Measurements from ENCODE around the gene SCAMP2. TPM values are rescaled to one million over a fixed set of nuclear protein-coding genes. Genes with fewer than 3 reads are reported as not detected.
A peak's percentile ranks its signal among the peaks of the same experiment; 100 is the strongest.
"Not testable (repeated sequence)": the region's sequence is repeated elsewhere in the genome, so short reads cannot be mapped to it uniquely, and the experiment has no call there.

The SCAMP2 gene
- total and polyA plus RNA-seq, 4 experiments from 2014 or later: 132 to 179 (median 145) TPM

DNA sequence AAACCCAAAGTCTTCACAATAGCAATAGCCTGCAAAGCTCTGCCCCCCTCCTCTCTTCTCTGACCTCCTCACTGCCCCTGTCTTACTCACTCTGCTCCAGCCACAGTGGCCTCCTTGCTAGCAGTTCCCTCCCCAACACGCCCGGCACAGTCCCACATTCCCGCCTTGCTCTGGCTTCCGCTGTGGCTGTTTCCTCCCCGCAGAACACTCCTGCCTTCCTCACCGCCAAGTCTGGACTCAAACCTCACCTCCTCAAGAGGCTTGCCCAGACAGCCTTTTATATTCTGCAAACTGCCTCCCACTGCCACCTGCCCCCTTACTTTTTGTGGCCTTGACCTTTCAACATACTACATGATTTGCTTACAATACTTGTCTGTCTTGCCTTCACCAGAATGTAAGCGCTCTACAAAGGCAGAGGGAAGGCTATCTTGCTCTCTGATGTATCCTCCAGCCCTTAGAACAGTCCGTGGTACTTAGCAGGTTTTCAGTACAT, 16.3 kb upstream of the SCAMP2 start:
- Histone ChIP-seq H3K4me1 (ENCODE audit: insufficient read depth, low read length) (peaks cover 60% of the 10 kb centered on the region), H3K36me3 (ENCODE audit: insufficient read depth, low read length) (no peaks in the 10 kb centered on the region), H3K4me3 (ENCODE audit: low read length in 2 of 2) (peak overlapping the region; percentile 94 to 99), H3K9me3 (ENCODE audit: control insufficient read depth in 1 of 2, low read length in 2 of 2) (no peaks in the 10 kb centered on the region), H3K27ac (ENCODE audit: low read depth, low read length) (peak overlapping the region; percentile 78), H3K27me3 (ENCODE audit: insufficient read depth, low read length) (no peaks in the 10 kb centered on the region)
- intact Hi-C loops (cut with micrococcal nuclease): loop anchor here (1.0 kb wide), 1 partner anchor 16 kb away; the partner anchor contains the start of gene SCAMP2
- DNase-seq: peak in 1 of 5 donors; percentile 46
- Mint-ChIP-seq H3K4me1 (peaks cover 31 to 60% (median 44%) of the 10 kb centered on the region in 4 donors), H3K27ac (peak overlapping the region; percentile 80 to 97 (median 94)), H3K36me3 (peaks cover 11 to 21% of the 10 kb centered on the region in 2 donors), H3K9me3 (no peaks in the 10 kb centered on the region), H3K4me3 (peak overlapping the region; percentile 87 to 97 (median 94)), H3K27me3 (no peaks in the 10 kb centered on the region)
- CTCF ChIA-PET (ENCODE audit: partially characterized antibody): interaction anchor here (0.9 to 2.9 kb wide), 4 partner anchors 12 to 53 kb away, joined by 3 to 15 read pairs (median 4); no protein-coding TSS in a partner anchor
- POLR2A ChIA-PET (ENCODE audit: partially characterized antibody): interaction anchor here (0.6 to 10.7 kb wide), 17 partner anchors 8 to 127 kb away, joined by 3 to 155 read pairs (median 3); partner anchors contain the start of genes FAM219B and SCAMP2

DNA sequence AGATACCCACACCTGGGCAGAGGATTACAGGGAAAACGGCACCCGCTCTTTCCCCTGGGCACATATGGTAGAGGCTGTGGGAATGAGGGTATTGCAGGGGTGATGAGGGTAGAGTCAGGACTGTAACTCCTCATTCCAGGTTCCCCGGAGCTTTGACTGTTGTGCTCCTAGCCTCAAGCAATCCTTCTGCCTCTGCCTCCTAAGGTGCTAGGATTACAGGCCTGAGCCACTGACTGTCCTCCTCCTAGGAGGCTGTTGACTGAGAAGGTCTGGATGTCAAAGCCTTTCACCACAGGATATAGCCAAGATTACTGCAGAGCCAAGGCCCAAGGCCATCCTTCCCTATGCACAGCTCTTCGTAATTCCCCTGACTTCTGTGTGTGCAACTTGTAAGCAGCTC, 15.6 kb upstream of the SCAMP2 start:
- Histone ChIP-seq H3K4me3 (ENCODE audit: low read length in 2 of 2) (no peak overlapping the region), H3K36me3 (ENCODE audit: insufficient read depth, low read length) (no peaks in the 10 kb centered on the region), H3K9me3 (ENCODE audit: control insufficient read depth in 1 of 2, low read length in 2 of 2) (no peaks in the 10 kb centered on the region), H3K4me1 (ENCODE audit: insufficient read depth, low read length) (peaks cover 60% of the 10 kb centered on the region), H3K27ac (ENCODE audit: low read depth, low read length) (no peak overlapping the region), H3K27me3 (ENCODE audit: insufficient read depth, low read length) (no peaks in the 10 kb centered on the region)
- DNase-seq: no peak
- H3K27ac Mint-ChIP-seq: peak overlapping the region in 3 of 7 donors; percentile 80 to 97 (median 92)
- CTCF ChIA-PET (ENCODE audit: partially characterized antibody): interaction anchor here (0.7 to 2.9 kb wide), 2 partner anchors 13 to 257 kb away, joined by 3 to 15 read pairs; no protein-coding TSS in a partner anchor
- H3K27me3 Mint-ChIP-seq: no peaks in the 10 kb centered on the region
- peaks cover 34 to 64% (median 48%) of the 10 kb centered on the region in 4 donors for H3K4me1 Mint-ChIP-seq
- peaks cover 9 to 19% of the 10 kb centered on the region in 2 donors for H3K36me3 Mint-ChIP-seq
- no peaks in the 10 kb centered on the region for H3K9me3 Mint-ChIP-seq
- intact Hi-C loops (cut with micrococcal nuclease): loop anchor here (1.0 kb wide), 1 partner anchor 15 kb away; the partner anchor contains the start of gene SCAMP2
- POLR2A ChIA-PET (ENCODE audit: partially characterized antibody): interaction anchor here (0.6 to 10.7 kb wide), 7 partner anchors 9 to 71 kb away, joined by 3 to 155 read pairs (median 4); partner anchors contain the start of genes FAM219B and SCAMP2
- H3K4me3 Mint-ChIP-seq: peak overlapping the region in 4 of 8 donors; percentile 87 to 97 (median 92)

DNA sequence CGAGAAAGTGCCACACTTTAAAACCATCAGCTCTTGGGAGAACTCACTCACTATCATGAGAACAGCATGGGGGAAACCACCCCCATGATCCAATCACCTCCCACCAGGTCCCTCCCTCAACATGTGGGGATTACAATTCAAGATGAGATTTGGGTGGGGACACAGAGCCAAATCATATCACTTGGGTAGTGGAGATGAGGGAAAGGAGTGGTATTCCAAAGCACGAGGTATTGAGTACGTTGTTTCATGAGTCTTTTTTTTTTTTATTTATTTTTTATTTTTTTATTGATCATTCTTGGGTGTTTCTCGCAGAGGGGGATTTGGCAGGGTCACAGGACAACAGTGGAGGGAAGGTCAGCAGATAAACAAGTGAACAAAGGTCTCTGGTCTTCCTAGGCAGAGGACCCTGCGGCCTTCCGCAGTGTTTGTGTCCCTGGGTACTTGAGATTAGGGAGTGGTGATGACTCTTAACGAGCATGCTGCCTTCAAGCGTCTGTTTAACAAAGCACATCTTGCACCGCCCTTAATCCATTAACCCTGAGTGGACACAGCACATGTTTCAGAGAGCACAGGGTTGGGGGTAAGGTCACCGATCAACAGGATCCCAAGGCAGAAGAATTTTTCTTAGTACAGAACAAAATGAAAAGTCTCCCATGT, 14.5 kb upstream of the SCAMP2 start:
- H3K4me1 ChIP-seq (ENCODE audit: insufficient read depth, low read length): peaks cover 51% of the 10 kb centered on the region
- H3K9me3 Mint-ChIP-seq; H3K27ac Mint-ChIP-seq; H3K27me3 Mint-ChIP-seq; H3K27ac ChIP-seq (ENCODE audit: low read depth, low read length); H3K9me3 ChIP-seq (ENCODE audit: control insufficient read depth in 1 of 2, low read length in 2 of 2); H3K27me3 ChIP-seq (ENCODE audit: insufficient read depth, low read length); DNase-seq; H3K4me3 ChIP-seq (ENCODE audit: low read length in 2 of 2); H3K36me3 ChIP-seq (ENCODE audit: insufficient read depth, low read length); intact Hi-C loops (cut with micrococcal nuclease): not testable (repeated sequence)
- POLR2A ChIA-PET (ENCODE audit: partially characterized antibody): interaction anchor here (1.1 to 10.7 kb wide), 2 partner anchors 14 to 16 kb away, joined by 3 to 155 read pairs; partner anchors contain the start of gene FAM219B
- CTCF ChIA-PET (ENCODE audit: partially characterized antibody): interaction anchor here (0.9 to 2.9 kb wide), 2 partner anchors 14 kb away, joined by 3 to 15 read pairs; no protein-coding TSS in a partner anchor
- H3K36me3 Mint-ChIP-seq: peaks cover 4 to 12% of the 10 kb centered on the region in 2 donors
- H3K4me3 Mint-ChIP-seq: peak overlapping the region in 2 of 8 donors; percentile 39
- peaks cover 25 to 62% (median 40%) of the 10 kb centered on the region in 4 donors for H3K4me1 Mint-ChIP-seq

DNA sequence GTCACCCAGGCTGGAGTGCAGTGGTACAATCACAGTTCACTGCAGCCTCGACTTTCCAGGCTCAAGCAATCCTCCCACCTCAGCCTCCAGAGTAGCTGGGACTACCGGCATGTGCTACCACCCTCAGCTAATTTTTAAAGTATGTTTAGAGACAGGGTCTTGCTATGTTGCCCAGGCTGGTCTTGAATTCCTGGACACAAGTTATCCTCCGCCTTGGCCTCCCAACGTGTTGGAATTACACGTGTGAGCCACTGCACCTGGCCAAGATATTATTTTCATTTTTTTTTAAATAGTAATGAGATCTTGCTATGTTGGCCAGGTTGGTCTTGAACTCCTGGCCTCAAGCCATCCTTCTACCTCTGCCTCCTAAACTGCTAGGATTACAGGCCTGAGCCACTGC, 12.3 kb upstream of the SCAMP2 start:
- peaks cover 0 to 5% of the 10 kb centered on the region in 2 donors for H3K36me3 Mint-ChIP-seq
- H3K4me3 Mint-ChIP-seq: no peak overlapping the region
- Histone ChIP-seq H3K27ac (ENCODE audit: low read depth, low read length) (no peak overlapping the region), H3K9me3 (ENCODE audit: control insufficient read depth in 1 of 2, low read length in 2 of 2) (no peaks in the 10 kb centered on the region), H3K4me1 (ENCODE audit: insufficient read depth, low read length) (peaks cover 32% of the 10 kb centered on the region), H3K36me3 (ENCODE audit: insufficient read depth, low read length) (no peaks in the 10 kb centered on the region), H3K4me3 (ENCODE audit: low read length in 2 of 2) (no peak overlapping the region), H3K27me3 (ENCODE audit: insufficient read depth, low read length) (no peaks in the 10 kb centered on the region)
- ChIA-PET POLR2A (ENCODE audit: partially characterized antibody) (no interaction called here), CTCF (ENCODE audit: partially characterized antibody) (interaction anchor here (2.9 kb wide), 1 partner anchor 16 kb away, joined by 10 read pairs; no protein-coding TSS in a partner anchor)
- intact Hi-C loops (cut with micrococcal nuclease): no loop called here
- no peaks in the 10 kb centered on the region for H3K27me3 Mint-ChIP-seq
- DNase-seq: no peak
- no peak overlapping the region for H3K27ac Mint-ChIP-seq
- no peaks in the 10 kb centered on the region for H3K9me3 Mint-ChIP-seq
- H3K4me1 Mint-ChIP-seq: peaks cover 19 to 44% (median 28%) of the 10 kb centered on the region in 4 donors

DNA sequence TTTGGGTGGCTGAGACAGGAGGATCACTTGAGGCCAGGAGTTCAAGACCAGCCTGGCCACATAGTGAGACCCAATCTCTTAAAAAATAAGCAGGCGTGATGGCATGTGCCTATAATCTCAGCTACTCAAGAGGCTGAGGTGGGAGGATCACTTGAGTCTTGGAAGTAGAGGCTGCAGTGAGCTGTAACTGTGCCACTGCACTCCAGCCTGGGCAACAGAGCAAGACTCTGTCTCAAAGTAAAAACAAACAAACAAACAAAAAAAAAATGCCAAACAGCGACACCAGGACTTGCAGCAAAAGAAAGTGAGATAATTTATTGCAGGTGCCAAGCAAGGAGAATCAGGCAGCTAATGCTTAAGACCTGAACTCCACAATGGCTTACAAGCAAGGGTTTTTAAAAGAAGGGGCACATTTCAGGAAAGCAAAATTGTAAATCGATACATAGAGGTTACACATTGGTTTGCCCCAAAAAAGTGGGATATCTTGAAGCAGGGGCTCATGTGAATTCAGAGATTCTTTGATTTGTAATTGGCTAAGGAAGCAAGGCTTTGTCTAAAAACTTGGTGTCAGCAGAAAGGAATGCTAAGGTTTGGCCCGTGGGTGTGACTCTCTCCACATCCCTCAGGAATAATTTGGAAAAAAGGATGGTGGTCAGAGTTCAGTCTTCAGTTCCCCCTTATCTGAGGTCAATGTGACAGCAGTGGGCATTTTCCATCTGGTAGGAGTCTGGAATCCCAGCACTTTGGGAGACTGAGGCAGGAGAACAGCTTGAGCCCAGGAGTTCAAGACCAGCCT, 11.5 kb upstream of the SCAMP2 start:
- H3K27me3 ChIP-seq (ENCODE audit: insufficient read depth, low read length): no peaks in the 10 kb centered on the region
- peak overlapping the region in 2 of 8 donors; percentile 17 to 39 for H3K4me3 Mint-ChIP-seq
- peaks cover 27% of the 10 kb centered on the region for H3K4me1 ChIP-seq (ENCODE audit: insufficient read depth, low read length)
- no peaks in the 10 kb centered on the region for H3K9me3 ChIP-seq (ENCODE audit: control insufficient read depth in 1 of 2, low read length in 2 of 2)
- H3K36me3 ChIP-seq (ENCODE audit: insufficient read depth, low read length): no peaks in the 10 kb centered on the region
- intact Hi-C loops (cut with micrococcal nuclease): no loop called here
- ChIA-PET CTCF (ENCODE audit: partially characterized antibody) (interaction anchor here (1.0 to 2.9 kb wide), 9 partner anchors 9 to 253 kb away, joined by 3 to 37 read pairs (median 4); no protein-coding TSS in a partner anchor), POLR2A (ENCODE audit: partially characterized antibody) (interaction anchor here (0.8 to 3.8 kb wide), 6 partner anchors 9 to 53 kb away, joined by 3 to 22 read pairs (median 8); partner anchors contain the start of genes COX5A and SCAMP2)
- DNase-seq: no peak
- H3K27ac ChIP-seq (ENCODE audit: low read depth, low read length): no peak overlapping the region
- peaks cover 12 to 36% (median 20%) of the 10 kb centered on the region in 4 donors for H3K4me1 Mint-ChIP-seq
- no peaks in the 10 kb centered on the region for H3K27me3 Mint-ChIP-seq
- H3K36me3 Mint-ChIP-seq: peaks cover 0 to under 1% of the 10 kb centered on the region in 2 donors
- peak overlapping the region in 1 of 7 donors; percentile 72 for H3K27ac Mint-ChIP-seq
- H3K9me3 Mint-ChIP-seq: no peaks in the 10 kb centered on the region
- H3K4me3 ChIP-seq (ENCODE audit: low read length in 2 of 2): no peak overlapping the region

DNA sequence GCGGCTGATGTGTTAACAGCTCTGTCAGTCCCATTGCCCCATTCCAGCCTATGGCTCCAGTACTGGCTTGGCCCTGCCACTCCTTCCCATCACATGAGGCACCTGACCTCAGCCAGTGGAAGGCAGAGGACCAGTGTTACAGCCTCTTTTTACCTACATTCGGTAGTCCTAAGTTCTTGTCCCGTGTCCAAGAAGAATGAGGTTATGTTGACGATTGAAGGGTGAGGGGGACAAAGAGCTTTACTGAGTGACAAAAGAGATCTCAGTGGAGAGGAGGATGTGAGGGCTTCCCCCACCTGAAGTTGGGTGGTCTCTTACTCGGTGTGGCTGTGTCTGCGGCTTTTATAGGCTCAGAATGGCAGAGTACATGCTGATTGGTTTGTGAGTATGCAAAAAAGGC, 9.4 kb upstream of the SCAMP2 start:
- Mint-ChIP-seq H3K27ac (peak overlapping the region in 1 of 7 donors; percentile 77), H3K4me3 (no peak overlapping the region), H3K27me3 (no peaks in the 10 kb centered on the region), H3K9me3 (no peaks in the 10 kb centered on the region), H3K36me3 (no peaks in the 10 kb centered on the region), H3K4me1 (peaks cover 6 to 26% (median 13%) of the 10 kb centered on the region in 4 donors)
- Histone ChIP-seq H3K27me3 (ENCODE audit: insufficient read depth, low read length) (no peaks in the 10 kb centered on the region), H3K4me1 (ENCODE audit: insufficient read depth, low read length) (peaks cover 16% of the 10 kb centered on the region), H3K4me3 (ENCODE audit: low read length in 2 of 2) (no peak overlapping the region), H3K9me3 (ENCODE audit: control insufficient read depth in 1 of 2, low read length in 2 of 2) (no peaks in the 10 kb centered on the region), H3K36me3 (ENCODE audit: insufficient read depth, low read length) (no peaks in the 10 kb centered on the region), H3K27ac (ENCODE audit: low read depth, low read length) (no peak overlapping the region)
- POLR2A ChIA-PET (ENCODE audit: partially characterized antibody): interaction anchor here (2.3 to 3.8 kb wide), 2 partner anchors 12 to 19 kb away, joined by 15 to 22 read pairs; no protein-coding TSS in a partner anchor
- CTCF ChIA-PET (ENCODE audit: partially characterized antibody): interaction anchor here (2.9 kb wide), 2 partner anchors 13 to 20 kb away, joined by 10 to 37 read pairs; no protein-coding TSS in a partner anchor
- intact Hi-C loops (cut with micrococcal nuclease): no loop called here
- no peak for DNase-seq
